Measurements from ENCODE around the gene PRH2. TPM values are rescaled to one million over a fixed set of nuclear protein-coding genes. Genes with fewer than 3 reads are reported as not detected.

PRH2 gene
- total and polyA plus RNA-seq, 2 of the 8 experiments (the other 6 are each of a cell fraction or from before 2014, with no cell fraction given), result not detected

DNA sequence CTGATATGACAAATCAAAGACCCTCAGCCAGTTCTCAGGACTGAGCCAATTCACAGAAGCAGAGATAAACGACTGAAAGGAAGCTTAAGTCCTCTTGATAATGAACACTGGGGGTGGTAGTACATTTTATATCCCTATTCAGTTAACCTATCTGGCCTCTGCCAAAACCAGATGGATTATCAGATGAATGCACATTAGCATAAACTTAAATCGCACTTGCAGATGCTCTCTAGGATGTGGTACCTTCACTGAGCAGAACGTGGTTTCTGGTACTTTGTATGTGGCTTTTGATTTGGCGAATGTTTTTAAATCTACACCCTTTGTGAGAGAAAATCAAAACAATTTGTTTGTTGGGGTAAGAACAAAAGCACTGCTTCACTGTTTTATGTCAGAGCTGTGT, 31.2 kb downstream of the PRH2 start:
- DNase-seq (ENCODE audit: low read depth in 1 of 2, low spot score in 2 of 2) (no peak), FAIRE-seq (no peak)
- no peak overlapping the region for H3K4ac ChIP-seq (replicated peaks; ENCODE audit: insufficient read length, low read depth, low read length)
- H4K5ac ChIP-seq (ENCODE audit: insufficient read length, low read depth, low read length), result no peak overlapping the region
- H3K36me3 ChIP-seq (ENCODE audit: control insufficient read depth in 2 of 4, insufficient read depth in 4 of 4, low read length in 3 of 4), result no peaks in the 10 kb centered on the region
- H3K23ac ChIP-seq (ENCODE audit: insufficient read length), result no peak overlapping the region
- no peak overlapping the region for H4K91ac ChIP-seq (replicated peaks; ENCODE audit: insufficient read length, low read length)
- 93% methylated on average over 4 of the region's 4 CpGs; no CpG with 5 or more reads in 1 of the 2 experiments for WGBS, 2 experiments (ENCODE audit: extremely low coverage in 1 of 2, insufficient coverage in 1 of 2, insufficient read length in 1 of 2, insufficient replicate concordance in 2 of 2, low coverage in 1 of 2, low lambda C conversion rate in 2 of 2, missing lambda C conversion rate in 1 of 2)
- POLR2A ChIA-PET (ENCODE audit: partially characterized antibody), result no interaction called here
- H2BK120ac ChIP-seq (replicated peaks; ENCODE audit: low read depth, low read length), result no peak overlapping the region
- no peak overlapping the region for H3K9ac ChIP-seq (replicated peaks in 1 of 4; ENCODE audit: extremely low read depth in 1 of 4, low read depth in 3 of 4, low read length in 3 of 4)
- no peak overlapping the region for H3K4me2 ChIP-seq (ENCODE audit: insufficient read depth in 1 of 2, low read depth in 2 of 2, low read length in 2 of 2)
- H3K27me3 ChIP-seq (replicated peaks in 1 of 4; ENCODE audit: control insufficient read depth in 3 of 4, extremely low read depth in 1 of 4, insufficient read depth in 3 of 4, low read length in 3 of 4), result no peaks in the 10 kb centered on the region
- H3K79me2 ChIP-seq (ENCODE audit: control insufficient read depth in 1 of 2, insufficient read depth in 2 of 2, low read length in 2 of 2), result 0 out of 4 replicates have a peak, but pooled peaks cover 0 to 3% of the 10 kb centered on the region in 2 experiments
- peaks cover 0 to 2% of the 10 kb centered on the region in 2 experiments; a peak in 1 of 4 replicates for H3K9me3 ChIP-seq (ENCODE audit: insufficient read depth in 2 of 2, low read depth in 1 of 2, low read length in 1 of 2)
- H2BK12ac ChIP-seq (ENCODE audit: low read depth, low read length), result no peak overlapping the region
- H3K4me3 ChIP-seq (ENCODE audit: extremely low read depth in 1 of 4, insufficient read depth in 2 of 4, low read depth in 3 of 4, low read length in 4 of 4), result no peak overlapping the region
- H2AFZ ChIP-seq (ENCODE audit: low read length), result no peak overlapping the region
- CTCF ChIA-PET (ENCODE audit: partially characterized antibody), result interaction anchor here (0.9 to 1.0 kb wide), 2 partner anchors 11 to 66 kb away, joined by 3 read pairs; no protein-coding TSS in a partner anchor
- no peak overlapping the region for H3K18ac ChIP-seq (ENCODE audit: extremely low read depth, low read length)
- H3K79me1 ChIP-seq (ENCODE audit: low read depth, low read length), result no peaks in the 10 kb centered on the region; the same call in 1 of the 2 replicates
- no peak overlapping the region for H3K56ac ChIP-seq (replicated peaks; ENCODE audit: insufficient read length, low read depth, low read length)
- H2BK15ac ChIP-seq (ENCODE audit: low read length), result no peak overlapping the region
- H2AK5ac ChIP-seq (ENCODE audit: low read depth, low read length), result no peak overlapping the region
- H2BK20ac ChIP-seq (ENCODE audit: low read length), result no peak overlapping the region
- no peaks in the 10 kb centered on the region for H3K4me1 ChIP-seq (replicated peaks in 1 of 4; ENCODE audit: control insufficient read depth in 3 of 4, insufficient read depth in 4 of 4, low read length in 3 of 4)
- H3K27ac ChIP-seq (ENCODE audit: low read depth, low read length), result no peak overlapping the region
- H2BK5ac ChIP-seq (ENCODE audit: low read depth, low read length), result no peak overlapping the region
- H3K14ac ChIP-seq (ENCODE audit: insufficient read length), result no peak overlapping the region
- H4K8ac ChIP-seq (ENCODE audit: extremely low read depth, insufficient read depth, low read length), result no peak overlapping the region
- no peaks in the 10 kb centered on the region for H3K23me2 ChIP-seq (ENCODE audit: low read depth, low read length)
- no peaks in the 10 kb centered on the region for H4K20me1 ChIP-seq (replicated peaks in 1 of 2; ENCODE audit: control insufficient read depth in 1 of 2, insufficient read depth in 2 of 2, low read length in 2 of 2)
- no peak for TF ChIP-seq SP2 (IDR thresholded peaks at IDR 0.05; ENCODE audit: low read length)
- TF ChIP-seq BRCA1 (IDR thresholded peaks at IDR 0.05; ENCODE audit: low read depth, low read length), result no peak
- TF ChIP-seq SP1 (IDR thresholded peaks at IDR 0.05; ENCODE audit: low read depth, low read length), result no peak
- no peak for TF ChIP-seq SP4 (IDR thresholded peaks at IDR 0.05; ENCODE audit: low read length)
- no peak for TF ChIP-seq ZNF274 (IDR thresholded peaks at IDR 0.05; ENCODE audit: borderline replicate concordance, extremely low read depth, low read length)
